Measurements from ENCODE around the gene NET1.
A peak's percentile ranks its signal among the peaks of the same experiment; 100 is the strongest.
"Not testable (repeated sequence)": the region's sequence is repeated elsewhere in the genome, so short reads cannot be mapped to it uniquely, and the experiment has no call there.

The NET1 gene

DNA sequence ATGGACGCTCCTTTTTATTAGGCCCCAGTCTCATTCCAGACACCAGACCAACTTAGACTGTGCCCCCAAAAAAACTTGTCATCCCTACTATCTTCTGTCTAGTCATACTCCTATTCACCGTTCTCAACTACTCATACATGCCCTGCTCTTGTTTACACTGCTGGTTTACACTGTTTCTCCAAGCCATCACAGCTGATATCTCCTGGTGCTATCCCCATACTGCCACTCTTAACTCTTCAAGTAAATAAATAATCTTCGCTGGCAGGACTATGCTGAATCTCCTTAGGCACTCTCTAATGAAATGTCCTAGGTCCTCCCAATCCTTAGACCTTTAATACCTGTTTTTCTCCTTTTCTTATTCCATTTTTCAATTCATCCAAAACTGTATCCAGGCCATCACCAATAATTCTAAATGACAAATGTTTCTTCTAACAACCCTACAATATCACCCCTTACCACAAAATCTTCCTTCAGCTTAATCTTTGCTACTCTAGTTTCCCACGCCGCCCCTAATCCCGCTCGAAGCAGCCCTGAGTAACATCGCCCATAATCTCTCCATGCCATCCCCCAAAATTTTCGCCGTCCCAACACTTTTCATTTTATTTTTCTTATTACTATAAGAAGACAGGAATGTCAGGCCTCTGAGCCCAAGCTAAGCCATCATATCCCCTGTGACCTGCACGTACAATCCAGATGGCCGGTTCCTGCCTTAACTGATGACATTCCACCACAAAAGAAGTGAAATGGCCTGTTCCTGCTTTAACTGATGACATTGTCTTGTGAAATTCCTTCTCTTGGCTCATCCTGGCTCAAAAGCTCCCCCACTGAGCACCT is 63.8 kb downstream of the NET1 start:
- in situ Hi-C loops (cut with MboI; ENCODE audit: low pct_unique_long_range_greater_than_20kb, low sequenced_read_pairs); DNase-seq: not testable (repeated sequence)

DNA sequence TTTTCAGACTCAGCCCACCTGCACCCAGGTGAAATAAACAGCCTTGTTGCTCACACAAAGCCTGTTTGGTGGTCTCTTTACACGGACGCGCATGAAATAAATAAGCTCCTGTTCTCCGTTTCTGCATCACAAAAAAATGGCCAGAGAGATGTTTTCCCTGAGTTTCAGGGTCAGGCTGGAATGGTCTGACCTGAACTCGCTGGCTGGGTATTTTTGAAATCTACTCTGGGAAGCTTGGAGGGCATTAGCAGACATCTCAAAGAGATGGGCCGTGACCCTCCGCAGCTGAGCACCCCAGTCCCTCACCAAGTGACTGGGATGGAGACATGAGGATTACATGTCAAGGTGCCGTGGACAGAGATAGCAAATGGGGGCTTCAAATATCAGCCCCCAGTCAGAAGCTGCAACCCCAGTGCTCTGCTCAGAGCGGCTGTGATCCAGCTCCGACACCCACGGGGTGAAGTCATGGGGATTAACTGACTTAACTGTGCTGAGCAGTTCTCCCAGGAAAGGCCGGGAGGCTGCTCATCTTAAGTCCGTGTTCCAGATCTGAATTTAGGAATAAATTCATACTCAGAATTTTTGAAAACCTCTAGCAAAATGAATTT is 64.7 kb downstream of the NET1 start:
- DNase-seq, result no peak
- in situ Hi-C loops (cut with MboI; ENCODE audit: low pct_unique_long_range_greater_than_20kb, low sequenced_read_pairs), result no loop called here

DNA sequence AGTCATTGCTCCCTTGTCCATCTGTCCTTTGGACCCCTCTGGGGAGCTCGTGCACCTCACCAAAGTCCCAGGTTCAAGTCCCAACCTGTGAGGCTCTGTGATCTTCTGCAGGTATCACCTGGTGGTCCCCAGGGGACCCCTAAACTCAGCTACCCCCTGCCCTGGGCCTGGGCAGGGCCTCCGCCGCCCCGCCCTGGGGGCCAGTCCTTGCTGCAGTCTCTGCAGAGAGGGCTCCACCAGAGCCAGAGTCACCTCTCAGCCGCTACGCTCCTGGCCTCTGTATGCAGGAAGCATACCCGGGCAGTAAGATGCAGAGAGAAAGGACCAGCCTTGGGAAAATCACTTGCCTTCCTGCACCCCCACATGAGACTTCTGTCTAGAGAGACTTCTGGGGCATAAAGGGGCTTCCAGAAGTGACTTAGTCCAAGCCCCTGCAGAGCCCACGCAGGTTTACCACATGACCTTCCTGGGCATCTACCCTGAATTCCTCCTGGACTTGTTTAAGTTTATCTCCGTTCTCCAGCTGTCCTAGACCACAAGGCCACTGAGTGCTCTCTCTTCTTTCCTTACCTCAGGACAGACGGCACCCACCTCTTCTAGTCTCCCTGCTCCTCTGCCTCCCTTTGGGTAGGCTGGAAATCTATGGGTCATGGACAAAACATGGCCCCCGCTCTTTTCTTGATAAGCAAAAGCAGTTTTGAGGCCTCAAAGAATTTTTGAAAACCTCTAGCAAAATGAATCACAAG is 65.8 kb downstream of the NET1 start:
- in situ Hi-C loops (cut with MboI; ENCODE audit: low pct_unique_long_range_greater_than_20kb, low sequenced_read_pairs), result no loop called here
- no peak for DNase-seq

DNA sequence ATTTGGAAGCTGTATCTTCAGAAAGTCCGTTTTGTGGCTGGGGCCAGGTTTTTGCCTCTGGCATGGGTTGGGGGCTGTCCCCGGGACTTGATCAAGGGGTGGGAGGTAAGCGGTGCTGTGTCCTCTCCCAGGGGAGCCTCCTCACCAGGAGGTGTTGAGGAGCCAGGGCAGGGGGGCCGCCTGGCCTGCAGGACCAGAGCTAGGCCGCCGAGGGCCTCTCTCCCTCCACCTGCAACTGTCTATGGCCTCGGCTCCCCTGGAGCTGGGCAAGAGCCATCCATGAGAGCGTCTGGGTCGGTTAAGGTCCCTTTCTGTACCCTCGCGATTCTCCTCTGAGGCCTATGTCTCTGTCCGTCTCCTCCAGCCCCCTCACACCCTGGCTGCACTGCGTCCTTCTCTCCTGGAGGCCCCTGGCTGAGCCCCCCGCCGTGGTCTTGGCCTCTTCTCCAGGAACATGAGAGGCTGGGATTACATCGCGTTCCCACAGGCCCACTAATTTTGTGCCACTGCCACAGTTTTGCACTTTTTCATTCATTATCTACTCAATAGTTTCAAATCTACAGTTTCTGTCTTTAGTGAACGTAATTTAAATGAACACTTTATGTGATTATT is 66.4 kb downstream of the NET1 start:
- DNase-seq, result no peak
- in situ Hi-C loops (cut with MboI; ENCODE audit: low pct_unique_long_range_greater_than_20kb, low sequenced_read_pairs), result no loop called here

DNA sequence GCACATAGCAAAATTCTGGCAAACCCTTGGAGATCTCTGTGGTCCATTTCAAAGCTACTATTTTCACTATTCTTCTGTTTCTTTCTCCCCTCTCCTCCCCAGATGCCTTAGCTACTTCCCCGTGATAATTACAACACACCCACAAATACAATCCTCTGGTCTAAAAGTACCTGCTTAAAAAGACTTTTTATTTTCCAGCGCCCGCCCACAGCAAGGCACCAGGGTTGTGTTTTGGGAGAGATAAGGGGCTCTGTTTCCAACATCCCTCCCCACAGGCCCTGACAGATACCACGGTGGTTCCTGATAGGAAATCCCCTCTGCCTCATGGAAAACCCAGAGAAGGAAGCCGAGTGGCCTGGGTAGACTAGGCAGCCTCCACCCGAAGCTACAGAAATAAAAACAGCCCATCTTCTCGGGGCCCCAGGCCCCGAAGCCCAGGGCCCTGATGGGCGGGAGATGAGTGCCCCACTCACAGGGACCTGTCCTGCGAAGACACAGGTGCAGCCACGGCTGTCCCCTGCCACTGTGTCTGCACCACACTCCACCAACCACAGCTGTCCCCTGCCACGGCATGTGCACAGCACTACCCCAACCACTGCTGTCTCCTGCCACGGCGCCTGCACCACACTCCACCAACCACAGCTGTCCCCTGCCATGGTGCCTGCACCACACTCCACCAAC is 67.3 kb downstream of the NET1 start:
- DNase-seq, result peak; percentile 31

DNA sequence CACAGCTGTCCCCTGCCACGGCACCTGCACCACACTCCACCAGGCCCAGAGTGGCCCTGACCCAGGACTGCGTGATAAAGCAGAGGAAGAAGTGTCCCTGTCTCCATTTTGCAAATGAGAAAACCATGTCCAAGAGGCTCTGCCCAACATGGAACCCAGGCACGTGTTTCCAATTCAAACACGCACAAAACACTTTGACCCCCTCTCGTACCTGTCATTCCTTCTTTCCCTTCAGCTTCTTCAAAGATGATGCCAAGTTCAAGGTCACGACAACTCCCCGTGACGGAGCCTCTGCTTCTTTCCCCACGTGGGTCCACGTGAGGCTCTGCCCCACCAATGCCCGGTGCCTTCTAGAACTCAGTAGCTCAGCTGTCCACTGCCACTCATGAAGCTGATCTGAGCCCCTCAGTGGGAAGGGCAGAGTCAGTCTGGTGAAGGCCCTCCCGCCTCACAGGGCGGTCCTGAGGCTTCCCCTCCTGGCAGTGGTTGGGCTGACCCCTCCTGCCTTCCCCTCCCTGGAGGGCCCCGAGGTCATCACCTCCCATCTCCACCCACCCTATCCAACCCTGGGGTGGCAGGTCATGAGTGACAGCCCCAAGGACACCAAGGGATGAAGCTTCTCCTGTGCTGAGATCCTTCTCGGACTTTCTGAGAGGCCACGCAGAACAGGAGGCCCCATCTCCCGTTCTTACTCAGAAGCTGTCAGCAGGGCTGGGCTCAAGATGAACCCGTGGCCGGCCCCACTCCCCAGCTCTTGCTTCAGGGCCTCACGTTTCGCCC is 68.0 kb downstream of the NET1 start:
- no peak for DNase-seq
- in situ Hi-C loops (cut with MboI; ENCODE audit: low pct_unique_long_range_greater_than_20kb, low sequenced_read_pairs), result no loop called here

More for the DNA sequence above, 67.3 kb downstream of the NET1 start:
- in situ Hi-C loops (cut with MboI; ENCODE audit: low pct_unique_long_range_greater_than_20kb, low sequenced_read_pairs), result no loop called here

DNA sequence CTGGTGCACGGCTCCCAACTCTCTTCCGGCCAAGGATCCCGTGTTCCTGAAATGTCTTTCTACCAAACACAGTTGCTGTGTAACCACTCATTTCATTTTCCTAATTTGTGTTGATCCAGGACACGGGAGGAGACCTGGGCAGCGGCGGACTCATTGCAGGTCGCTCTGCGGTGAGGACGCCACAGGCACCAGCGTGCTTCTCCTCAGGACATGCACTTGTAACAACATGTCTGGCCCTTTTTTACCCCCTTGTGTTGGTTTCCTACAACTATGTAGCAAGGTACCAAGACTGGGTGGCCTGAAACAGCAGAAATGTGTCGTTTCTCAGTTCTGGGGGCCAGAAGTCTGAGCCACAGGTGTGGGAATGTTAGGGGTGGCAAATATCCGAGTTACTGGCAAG is 68.8 kb downstream of the NET1 start:
- in situ Hi-C loops (cut with MboI; ENCODE audit: low pct_unique_long_range_greater_than_20kb, low sequenced_read_pairs), result no loop called here
- no peak for DNase-seq

DNA sequence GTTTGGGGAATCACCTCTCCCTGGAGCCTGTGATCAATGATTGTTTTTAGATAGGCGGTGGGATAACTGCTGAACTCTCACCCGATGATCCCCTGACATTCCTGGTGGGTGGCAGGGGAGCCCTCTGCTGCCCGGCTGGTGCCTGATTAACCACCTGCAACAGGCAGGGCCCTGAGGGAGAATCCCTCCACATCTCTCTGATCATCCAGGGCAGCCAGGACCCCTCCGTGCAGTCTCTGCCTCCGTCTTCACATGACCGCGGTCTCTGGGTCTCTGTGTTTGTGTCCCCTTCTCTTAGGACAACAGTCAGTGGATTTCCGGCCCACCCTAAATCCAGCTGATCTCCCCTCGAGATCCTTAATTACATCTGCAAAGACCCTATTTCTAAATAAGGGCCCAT is 69.7 kb downstream of the NET1 start:
- in situ Hi-C loops (cut with MboI; ENCODE audit: low pct_unique_long_range_greater_than_20kb, low sequenced_read_pairs), result no loop called here
- DNase-seq, result no peak

DNA sequence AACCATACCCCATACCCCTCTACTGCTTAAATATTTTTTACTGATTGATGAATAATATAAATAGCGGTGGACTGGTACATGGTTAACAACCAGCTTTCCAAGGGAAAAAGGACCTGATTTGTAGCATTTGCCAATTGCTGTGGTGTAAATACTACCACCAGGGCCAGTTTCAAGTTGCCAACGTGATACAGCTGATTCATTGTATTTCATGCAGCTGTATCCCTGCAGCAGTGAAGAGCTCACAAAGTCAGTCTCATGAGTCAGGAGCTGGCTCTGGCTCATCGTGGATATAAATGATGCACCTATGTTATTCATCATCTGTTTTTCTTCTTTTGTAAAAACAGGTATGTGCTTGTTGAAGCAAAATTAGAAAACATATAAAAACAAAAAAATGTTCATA is 71.8 kb downstream of the NET1 start:
- in situ Hi-C loops (cut with MboI; ENCODE audit: low pct_unique_long_range_greater_than_20kb, low sequenced_read_pairs), result no loop called here
- no peak for DNase-seq

DNA sequence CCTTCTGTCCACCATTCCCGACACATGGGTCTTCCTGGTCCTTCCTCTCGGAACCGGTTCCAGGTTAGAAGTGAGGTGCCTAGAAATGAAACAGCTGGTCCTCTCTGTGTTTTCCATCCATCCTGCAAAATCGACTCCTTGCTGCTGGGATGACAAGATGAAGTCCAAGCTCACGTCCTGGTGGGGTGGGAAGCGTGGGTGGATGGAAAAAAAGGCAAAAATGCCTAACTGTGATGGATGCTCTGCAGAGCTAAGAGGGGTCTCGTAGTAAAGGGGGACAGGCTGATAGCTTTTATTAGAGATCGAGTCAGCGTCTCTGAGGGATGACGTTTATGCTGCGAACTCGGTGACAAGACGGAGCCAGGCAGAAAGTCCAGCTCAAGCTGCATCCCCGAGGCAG is 72.9 kb downstream of the NET1 start:
- in situ Hi-C loops (cut with MboI; ENCODE audit: low pct_unique_long_range_greater_than_20kb, low sequenced_read_pairs), result no loop called here
- DNase-seq, result no peak

DNA sequence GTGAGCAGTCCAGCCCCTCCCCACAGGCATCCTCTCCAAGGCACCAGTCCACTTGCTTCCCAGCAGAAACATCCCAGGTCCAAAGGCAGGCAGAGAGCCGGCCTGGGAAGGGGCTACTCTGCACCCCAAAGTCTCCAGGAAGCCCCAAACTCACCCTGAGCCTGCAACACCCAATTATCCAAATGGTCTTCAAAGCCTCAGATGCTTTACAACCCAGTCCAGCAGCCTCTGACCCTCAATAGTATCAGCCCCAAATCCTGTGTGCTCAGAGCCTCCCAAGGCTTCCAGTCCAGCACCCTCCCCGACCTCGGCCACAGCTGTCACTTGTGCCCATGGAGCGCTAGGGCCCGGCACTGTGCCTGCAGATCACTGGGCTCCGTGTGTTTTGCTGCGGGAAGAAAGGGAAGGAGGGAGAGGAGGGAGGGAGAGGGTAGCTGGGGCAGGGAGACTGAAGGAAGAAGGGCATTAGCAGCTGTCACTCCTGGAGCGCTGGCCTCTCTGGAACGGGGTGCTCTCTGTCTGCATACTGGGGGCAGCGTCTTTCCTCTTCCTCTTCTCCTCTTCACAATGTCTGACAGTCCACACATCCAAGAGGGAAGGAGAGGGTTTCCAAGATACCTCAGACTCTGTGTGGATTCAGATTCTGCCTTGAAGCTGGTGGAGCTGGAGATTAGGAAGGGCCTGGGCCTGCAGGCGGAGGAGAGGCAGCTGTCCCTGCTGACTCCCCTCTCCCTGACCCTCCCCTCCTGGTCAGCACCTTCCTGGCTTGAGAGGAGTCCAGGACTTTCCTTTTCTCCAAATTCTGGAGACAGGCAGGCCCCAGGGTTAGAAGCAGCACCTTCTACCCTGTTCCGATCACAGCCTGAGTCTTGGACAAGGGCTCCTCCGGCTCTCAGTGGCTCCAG is 73.8 kb downstream of the NET1 start:
- no peak for DNase-seq
- in situ Hi-C loops (cut with MboI; ENCODE audit: low pct_unique_long_range_greater_than_20kb, low sequenced_read_pairs), result no loop called here

DNA sequence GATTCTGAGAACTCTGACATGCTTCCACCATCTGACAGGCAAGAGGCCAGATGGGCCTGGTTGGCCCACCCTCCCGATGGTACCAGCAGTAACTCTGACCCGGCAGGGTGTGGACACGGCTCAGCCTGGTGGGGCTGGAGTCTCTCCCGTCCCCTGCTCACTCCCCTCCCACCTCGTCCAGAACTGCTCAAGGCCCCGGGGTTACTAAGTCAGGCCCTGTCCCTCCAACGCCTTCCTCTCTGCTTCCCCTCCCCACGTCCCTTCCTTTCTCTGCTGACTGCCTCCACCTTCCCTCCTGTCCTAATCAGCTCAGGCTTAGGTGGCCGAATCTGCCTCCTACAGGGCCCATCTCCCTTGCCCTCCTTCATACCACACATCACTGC is 74.5 kb downstream of the NET1 start:
- in situ Hi-C loops (cut with MboI; ENCODE audit: low pct_unique_long_range_greater_than_20kb, low sequenced_read_pairs), result no loop called here
- DNase-seq, result no peak

DNA sequence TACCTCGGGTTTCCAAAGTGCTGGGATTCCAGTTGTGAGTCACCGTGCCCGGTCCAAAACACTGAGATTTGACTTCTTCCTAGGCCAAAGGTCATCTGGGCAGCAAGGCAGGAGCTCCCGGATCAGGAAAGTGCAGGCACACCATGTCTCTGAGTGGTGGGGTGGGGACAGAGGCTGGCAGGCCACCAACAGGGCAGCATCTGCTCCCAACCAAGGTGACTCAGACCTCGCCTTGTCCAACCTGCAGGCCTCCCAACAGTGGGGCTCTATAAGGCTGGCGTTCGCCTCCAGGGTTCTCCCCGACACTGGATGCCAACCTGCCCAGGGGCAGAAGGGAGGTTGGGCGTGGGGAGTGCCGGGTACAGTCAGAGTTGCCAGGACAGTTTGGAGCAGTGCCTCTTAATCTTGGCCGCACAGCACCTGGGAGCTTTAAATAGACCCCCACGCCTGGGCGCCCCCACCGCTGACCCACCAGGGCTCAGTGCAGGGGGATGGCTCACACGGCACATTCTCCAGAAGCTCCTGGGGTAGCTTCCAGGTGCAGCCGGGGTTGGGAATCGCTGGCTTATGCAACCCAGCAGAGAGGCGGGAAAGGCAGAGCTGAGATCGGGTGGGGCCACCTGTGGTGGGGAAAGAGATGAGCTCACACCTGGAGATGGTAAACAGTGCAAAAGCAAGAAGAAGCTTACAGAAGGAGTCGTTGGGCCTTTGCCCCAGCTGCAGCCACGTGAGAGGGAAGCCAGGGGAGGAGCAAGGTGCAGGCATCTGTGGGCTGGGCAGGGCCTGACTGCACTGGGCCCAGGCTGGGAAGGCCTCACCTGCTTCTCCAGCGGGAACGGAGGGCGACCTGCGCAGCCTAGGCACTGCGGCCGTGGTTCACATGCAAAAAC is 76.2 kb downstream of the NET1 start:
- DNase-seq, result no peak
- in situ Hi-C loops (cut with MboI; ENCODE audit: low pct_unique_long_range_greater_than_20kb, low sequenced_read_pairs), result no loop called here

DNA sequence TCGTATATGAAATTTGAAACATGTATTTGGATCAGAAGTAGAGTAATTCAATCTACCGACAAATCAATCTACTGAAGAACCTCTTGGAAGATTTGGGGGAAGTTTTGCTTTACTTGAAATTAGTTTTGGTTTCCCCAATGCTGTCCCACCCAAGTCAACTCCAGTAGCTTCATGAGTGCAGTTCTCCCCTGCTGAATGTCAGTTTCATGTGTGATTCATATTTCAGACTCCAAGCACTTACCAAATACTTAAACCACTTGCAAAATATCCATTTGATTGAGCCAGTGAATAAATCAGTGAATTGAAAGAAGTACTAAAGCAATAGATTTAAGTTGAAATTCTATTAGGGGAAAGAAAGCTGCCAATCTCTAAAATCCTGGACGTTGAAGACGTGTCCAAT is 77.7 kb downstream of the NET1 start:
- DNase-seq, result no peak
- in situ Hi-C loops (cut with MboI; ENCODE audit: low pct_unique_long_range_greater_than_20kb, low sequenced_read_pairs), result no loop called here

DNA sequence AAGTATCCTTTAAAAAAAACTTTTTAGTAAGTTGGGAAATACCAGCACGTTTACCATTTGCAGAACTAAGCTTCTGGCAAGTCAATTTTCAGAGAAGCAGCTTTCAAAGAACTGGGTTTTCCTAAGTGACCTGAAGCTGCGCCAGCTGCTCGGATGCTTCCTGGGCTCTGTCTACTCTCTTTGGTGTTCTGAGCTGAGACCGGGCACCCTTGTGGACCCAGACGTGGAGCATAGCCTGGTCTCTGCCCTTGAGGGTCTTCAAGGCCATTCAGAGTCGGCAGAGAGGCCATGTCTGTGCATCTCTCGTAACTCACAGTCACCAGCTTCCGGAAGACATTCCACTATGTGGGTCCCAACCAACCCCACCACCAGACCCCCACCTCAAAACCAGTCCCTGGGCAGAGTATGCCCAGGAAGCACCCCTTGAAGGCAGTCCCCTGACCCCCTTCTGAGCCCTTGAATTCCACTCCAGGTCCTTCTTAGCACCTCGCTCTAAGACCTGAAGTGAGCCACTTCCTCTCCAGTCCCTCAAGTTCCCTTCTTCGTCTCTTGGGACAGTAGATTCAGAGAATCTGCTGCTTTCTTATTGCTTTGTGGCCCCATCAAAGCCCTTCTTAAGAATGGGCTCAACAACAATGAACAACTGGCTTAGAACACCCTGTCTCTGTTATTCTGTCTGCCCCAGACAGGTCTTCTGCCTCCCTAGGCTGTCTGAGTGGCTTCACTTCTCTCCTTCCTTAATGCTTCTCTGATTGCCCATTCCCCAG is 78.5 kb downstream of the NET1 start:
- peak; percentile 19 for DNase-seq
- in situ Hi-C loops (cut with MboI; ENCODE audit: low pct_unique_long_range_greater_than_20kb, low sequenced_read_pairs), result no loop called here

DNA sequence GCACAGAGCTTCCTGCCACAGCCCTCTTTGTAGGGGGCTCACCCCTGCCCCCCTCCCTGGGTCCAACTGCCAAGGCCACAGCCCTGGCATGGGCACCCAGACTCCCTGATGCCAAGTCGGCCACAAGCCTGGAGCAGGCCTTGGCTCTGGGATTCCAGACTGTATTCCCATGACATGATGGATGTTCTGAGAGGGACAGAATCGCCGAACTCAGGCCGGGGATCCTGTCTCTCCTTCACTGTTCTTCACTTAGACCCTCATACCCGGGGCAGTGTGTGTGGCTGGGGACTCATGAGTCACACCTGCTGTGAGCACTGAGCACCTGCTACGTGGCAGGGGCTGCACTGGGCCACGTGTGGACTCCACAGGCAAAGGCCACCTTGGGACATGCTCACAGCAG is 79.1 kb downstream of the NET1 start:
- DNase-seq, result no peak
- in situ Hi-C loops (cut with MboI; ENCODE audit: low pct_unique_long_range_greater_than_20kb, low sequenced_read_pairs), result no loop called here

Measured in KBM-7 (cell line).